Ovary (tissue), 9 donors: ENCODE data around the gene P2RY12. TPM values are rescaled to one million over a fixed set of nuclear protein-coding genes. Genes with fewer than 3 reads are reported as not detected.

ENCODE experiments used
- DNase-seq, 5 donors: peaks; one replicate each; pipeline ENCODE4 v3.0.0-alpha.2; 2019 to 2020
- H3K27ac ChIP-seq, 2 donors: fragments of 200-600 bp; one replicate each; pipeline versions ENCODE4 v1.5.1 to v1.8.0; 2019 to 2022
- H3K27me3 ChIP-seq: fragments of 200-600 bp; one replicate; pipeline ENCODE4 v1.8.0; 2022
- H3K36me3 ChIP-seq: fragments of 200-600 bp; sonication (generic); one replicate; pipeline ENCODE4 v1.5.1; 2019
- H3K4me1 ChIP-seq: one replicate; pipeline ENCODE4 v1.8.1; 2013; ENCODE audit warnings: mild to moderate bottlenecking, moderate library complexity; ENCODE audit not compliant: insufficient read depth
- H3K4me3 ChIP-seq: fragments of 200-600 bp; sonication (generic); one replicate; pipeline ENCODE4 v1.5.1; 2017
- H3K9me3 ChIP-seq, 2 donors: fragments of 200-600 bp in 1 of 2; sonication (generic) in 1 of 2; one replicate each; pipeline versions ENCODE4 v1.5.1 to v1.8.1; 2013 to 2019; ENCODE audit warnings: mild to moderate bottlenecking in 1 of 2, moderate library complexity in 1 of 2
- EP300 ChIP-seq: sonication (generic); formaldehyde crosslinking; IDR thresholded peaks from one replicate; pipeline ENCODE4 v1.6.1; 2017; ENCODE audit warnings: antibody characterized with exemption
- POLR2A ChIP-seq: fragments of 450-650 bp; IDR thresholded peaks from one replicate; pipeline ENCODE4 v1.6.1; 2017; ENCODE audit warnings: antibody characterized with exemption, mild to moderate bottlenecking, moderate library complexity
- WGBS, 3 donors: extraction: QIAGEN DNeasy Blood & Tissue Kit in 1 of 3; methylation state at CpG; one replicate each; pipeline versions ENCODE4 v1.1.5 to v1.1.7; 2013 to 2017; 5-methylcytosine and 5-hydroxymethylcytosine counted together
- intact Hi-C, 4 donors: fragments of 100-400 bp; cut with DNase I; formaldehyde crosslinking; loops; one replicate each; pipeline versions ENCODE4 v1.11.0 to v1.15.1; 2022 to 2023
- polyA plus RNA-seq, 2 donors: library from polyadenylated mRNA; stranded (reverse); fragments of 200-250 nt in 1 of 2; fragments of 350-450 nt in 1 of 2; fragmentation: Illumina TruSeq in 1 of 2; extraction: RNeasy Lipid Tissue Mini Kit (QIAGEN cat#74804) in 1 of 2; gene quantifications; one replicate each; pipeline ENCODE4 v1.2.3, GENCODE V29; 2013 to 2014
- total RNA-seq, 7 donors: library from RNA; depleted of rRNA in 2 of 7; stranded (reverse); fragments of >200 nt in 2 of 7; fragmentation: NEBNext Ultra II Directional in 3 of 7; extraction: Animal tissue kit (Norgen Biotek cat#: 25700) in 3 of 7; gene quantifications; one replicate each; pipeline versions ENCODE4 v1.1.0 to v1.2.4, GENCODE V29; 2016 to 2023
- TF ChIP-seq, protein P1 (sequence below), 3 donors: fragments of 450-650 bp in 2 of 3; fragments of 200-600 bp in 1 of 3; IDR thresholded peaks; one replicate each; pipeline versions ENCODE4 v1.5.1 to v1.8.0; 2016 to 2022; ENCODE audit warnings: antibody characterized with exemption in 3 of 3, mild to moderate bottlenecking in 1 of 3
- donor health status: DM: no; HTN: no; CAD: no; lungs with moderate emphysema.
- donor health status: DM: no; HTN: no; CAD: no.
- donor health status: Bipolar disorder and iron deficiency.
- donor health status: DM: yes; HTN: yes; CAD: no.
- donor health status: DM: no; HTN: no; CAD: no.
- donor health status: DM: yes; HTN: yes; CAD: no.

P2RY12 gene
- total and polyA plus RNA-seq, 9 donors: 0.19 to 1.7 (median 0.69) TPM

DNA sequence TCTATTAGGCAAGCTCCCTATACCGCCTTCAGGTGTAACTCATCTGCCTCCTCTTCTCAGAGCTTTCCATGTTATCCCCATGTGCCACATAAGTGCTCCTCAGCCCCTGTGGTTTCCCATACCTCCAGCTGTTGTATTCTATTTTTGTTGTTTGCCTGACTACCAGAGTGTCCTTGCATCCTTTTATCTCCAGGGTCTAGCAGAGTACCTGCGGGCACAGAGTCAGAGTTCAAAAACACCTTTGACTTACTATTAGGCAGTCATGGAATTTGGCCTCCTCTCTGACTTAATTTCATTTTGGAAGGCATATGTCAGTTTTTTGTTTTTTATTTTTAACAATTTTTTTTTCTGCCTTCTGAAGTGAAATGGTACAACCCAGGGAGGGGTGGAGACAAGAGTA is 75.0 kb downstream of the P2RY12 start:
- Histone ChIP-seq H3K27ac (no peak overlapping the region), H3K27me3 (no peaks in the 10 kb centered on the region), H3K4me3 (no peak overlapping the region), H3K9me3 (no peaks in the 10 kb centered on the region), H3K4me1 (no peaks in the 10 kb centered on the region), H3K36me3 (no peaks in the 10 kb centered on the region)
- intact Hi-C loops: no loop called here
- TF ChIP-seq EP300 (no peak), POLR2A (no peak)
- TF ChIP-seq, protein P1, sequence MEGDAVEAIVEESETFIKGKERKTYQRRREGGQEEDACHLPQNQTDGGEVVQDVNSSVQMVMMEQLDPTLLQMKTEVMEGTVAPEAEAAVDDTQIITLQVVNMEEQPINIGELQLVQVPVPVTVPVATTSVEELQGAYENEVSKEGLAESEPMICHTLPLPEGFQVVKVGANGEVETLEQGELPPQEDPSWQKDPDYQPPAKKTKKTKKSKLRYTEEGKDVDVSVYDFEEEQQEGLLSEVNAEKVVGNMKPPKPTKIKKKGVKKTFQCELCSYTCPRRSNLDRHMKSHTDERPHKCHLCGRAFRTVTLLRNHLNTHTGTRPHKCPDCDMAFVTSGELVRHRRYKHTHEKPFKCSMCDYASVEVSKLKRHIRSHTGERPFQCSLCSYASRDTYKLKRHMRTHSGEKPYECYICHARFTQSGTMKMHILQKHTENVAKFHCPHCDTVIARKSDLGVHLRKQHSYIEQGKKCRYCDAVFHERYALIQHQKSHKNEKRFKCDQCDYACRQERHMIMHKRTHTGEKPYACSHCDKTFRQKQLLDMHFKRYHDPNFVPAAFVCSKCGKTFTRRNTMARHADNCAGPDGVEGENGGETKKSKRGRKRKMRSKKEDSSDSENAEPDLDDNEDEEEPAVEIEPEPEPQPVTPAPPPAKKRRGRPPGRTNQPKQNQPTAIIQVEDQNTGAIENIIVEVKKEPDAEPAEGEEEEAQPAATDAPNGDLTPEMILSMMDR (IDR thresholded peaks at IDR 0.05): no peak
- DNase-seq: no peak
- 94 to 96% (median 96%) methylated on average over 2 of the region's 2 CpGs for WGBS, 3 donors

DNA sequence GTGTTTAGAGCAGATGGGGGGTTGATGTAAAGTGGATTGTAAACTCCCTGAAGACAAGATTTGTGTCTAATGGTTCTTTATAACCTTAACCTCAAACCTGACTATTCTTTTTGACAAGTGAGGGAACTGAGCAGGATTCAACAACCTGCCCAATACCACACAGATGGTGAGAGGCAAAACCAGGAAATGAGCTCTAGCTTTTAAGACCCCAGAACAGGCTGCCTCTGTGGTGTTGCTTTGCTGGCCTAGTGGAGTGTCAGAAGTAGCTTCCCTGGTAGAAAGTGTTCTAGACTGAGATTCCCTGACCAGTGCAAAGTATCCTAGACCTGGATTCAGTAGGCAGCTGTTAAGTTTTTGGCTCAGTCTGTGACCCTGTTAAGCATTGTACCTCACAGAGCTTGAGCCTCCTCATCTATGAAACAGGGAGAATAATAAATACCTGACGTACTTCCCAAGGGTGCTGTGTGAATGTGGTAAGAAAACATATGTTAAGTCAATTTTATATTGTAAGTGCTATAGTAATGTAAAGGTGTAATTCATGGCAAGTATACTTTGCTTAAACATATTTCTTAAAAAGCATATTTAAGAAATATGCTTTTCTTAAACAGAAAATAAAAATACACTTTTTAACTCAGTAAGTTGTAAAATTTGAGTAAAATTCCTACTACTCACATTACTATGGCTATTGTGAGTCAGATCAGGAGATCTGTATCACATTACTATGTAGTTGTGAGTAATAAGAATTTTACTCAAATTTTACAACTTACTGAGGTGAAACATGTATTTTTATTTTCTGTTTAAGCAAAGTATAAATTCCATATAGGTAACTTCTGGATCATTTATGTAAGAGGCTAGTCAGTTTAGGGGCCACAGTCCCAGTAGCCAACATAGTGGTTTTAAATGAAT is 76.7 kb downstream of the P2RY12 start:
- Histone ChIP-seq H3K36me3 (no peaks in the 10 kb centered on the region), H3K4me1 (no peaks in the 10 kb centered on the region), H3K27ac (no peak overlapping the region), H3K27me3 (no peaks in the 10 kb centered on the region), H3K9me3 (no peaks in the 10 kb centered on the region), H3K4me3 (no peak overlapping the region)
- 89 to 95% (median 92%) methylated on average over 1 of the region's 1 CpG for WGBS, 3 donors
- no peak for DNase-seq
- intact Hi-C loops: no loop called here
- TF ChIP-seq, protein P1 (IDR thresholded peaks at IDR 0.05): no peak
- TF ChIP-seq POLR2A (no peak), EP300 (no peak)

DNA sequence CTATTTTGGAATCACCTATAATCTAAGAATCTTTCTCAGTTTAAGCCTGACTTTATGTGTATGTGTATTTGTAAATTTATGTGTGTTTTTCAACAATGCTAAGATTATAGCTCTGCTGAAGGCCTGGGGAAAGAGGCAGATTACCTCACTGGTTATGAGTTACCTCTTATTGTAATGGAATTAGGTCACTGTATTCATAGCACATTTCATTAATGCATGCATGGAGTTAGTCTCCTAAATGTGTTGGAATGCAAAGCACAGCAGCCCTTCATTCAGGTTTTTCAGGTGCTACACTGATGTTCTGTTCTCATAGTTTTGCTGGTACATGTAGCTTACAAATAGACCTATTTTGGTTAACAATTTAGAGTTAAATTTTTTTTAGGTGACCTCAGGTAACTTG is 77.4 kb downstream of the P2RY12 start:
- Histone ChIP-seq H3K9me3 (no peaks in the 10 kb centered on the region), H3K4me3 (no peak overlapping the region), H3K36me3 (no peaks in the 10 kb centered on the region), H3K4me1 (no peaks in the 10 kb centered on the region), H3K27ac (no peak overlapping the region), H3K27me3 (no peaks in the 10 kb centered on the region)
- no peak for DNase-seq
- intact Hi-C loops: no loop called here
- TF ChIP-seq, protein P1 (IDR thresholded peaks at IDR 0.05): no peak
- TF ChIP-seq POLR2A: no peak
- no peak for TF ChIP-seq EP300

DNA sequence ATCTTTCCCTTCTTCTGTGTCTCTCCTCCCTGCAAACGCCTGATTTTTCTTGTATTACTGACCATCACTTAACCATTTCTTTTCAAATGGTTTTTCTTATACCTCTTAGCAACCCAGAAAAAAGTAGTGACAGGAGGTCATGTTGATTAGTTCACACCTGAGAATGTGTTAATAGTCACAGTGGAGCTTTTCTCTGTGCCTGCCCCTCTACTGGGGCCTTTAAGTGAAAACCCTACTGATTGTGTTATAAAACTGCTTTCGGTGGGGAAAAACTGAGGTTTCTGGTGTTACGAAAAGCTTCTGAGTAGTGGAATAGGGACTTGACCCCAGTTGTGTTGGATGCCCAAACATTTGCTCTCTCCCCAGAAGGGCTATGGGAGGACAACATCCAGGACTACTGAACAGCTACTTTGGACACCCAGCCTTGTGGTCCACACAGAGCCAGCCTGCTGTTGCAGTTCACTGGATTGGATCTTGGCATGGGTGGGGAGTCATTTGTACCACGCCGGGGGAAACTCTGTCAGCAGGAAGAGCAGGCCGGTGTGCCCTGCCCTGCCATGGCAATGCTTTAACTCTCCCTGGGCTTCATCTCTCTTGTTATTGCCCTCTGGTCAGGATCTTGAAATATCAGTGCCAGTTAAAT is 78.3 kb downstream of the P2RY12 start:
- intact Hi-C loops: no loop called here
- 89 to 90% (median 90%) methylated on average over 6 of the region's 6 CpGs for WGBS, 3 donors
- Histone ChIP-seq H3K4me1 (no peaks in the 10 kb centered on the region), H3K36me3 (no peaks in the 10 kb centered on the region), H3K9me3 (no peaks in the 10 kb centered on the region), H3K4me3 (no peak overlapping the region), H3K27me3 (no peaks in the 10 kb centered on the region), H3K27ac (no peak overlapping the region)
- no peak for DNase-seq
- no peak for TF ChIP-seq EP300
- no peak for TF ChIP-seq POLR2A
- TF ChIP-seq, protein P1 (IDR thresholded peaks at IDR 0.05): no peak
